DND-41 (cell line): Measurements from ENCODE around the gene DPM3.
A peak's percentile ranks its signal among the peaks of the same experiment; 100 is the strongest.

Experiments used
- CTCF ChIP-seq: IDR thresholded peaks from 2 replicates; pipeline ENCODE4 v1.5.1; 2012; ENCODE audit warnings: borderline replicate concordance, low read length, moderate library complexity, mild to moderate bottlenecking; ENCODE audit not compliant: poor library complexity, severe bottlenecking; ENCODE audit errors: extremely low read depth
- EZH2 ChIP-seq: IDR thresholded peaks from 3 replicates; pipeline ENCODE4 v1.6.1; 2012; ENCODE audit warnings: borderline replicate concordance, low read depth, mild to moderate bottlenecking, moderate library complexity, low read length, inconsistent platforms; ENCODE audit not compliant: severe bottlenecking

- TF ChIP-seq CTCF, result peak; percentile 21
- no peak for TF ChIP-seq EZH2
Observed at GRCh38 chr1:155145491-155145890, 5.2 kb upstream of the DPM3 start.
